HG03139 (cell line): ENCODE measurements around the gene LCN12.

Experiments
- ATAC-seq: cut with Tn5 transposase; IDR thresholded peaks from one replicate; pipeline ENCODE4 v1.9.1; 2021; ENCODE audit not compliant: unreplicated experiment

LCN12 gene

GRCh38 chr9:136926749-136927148 is 25.3 kb upstream of the LCN12 start:
- ATAC-seq: no peak

DNA sequence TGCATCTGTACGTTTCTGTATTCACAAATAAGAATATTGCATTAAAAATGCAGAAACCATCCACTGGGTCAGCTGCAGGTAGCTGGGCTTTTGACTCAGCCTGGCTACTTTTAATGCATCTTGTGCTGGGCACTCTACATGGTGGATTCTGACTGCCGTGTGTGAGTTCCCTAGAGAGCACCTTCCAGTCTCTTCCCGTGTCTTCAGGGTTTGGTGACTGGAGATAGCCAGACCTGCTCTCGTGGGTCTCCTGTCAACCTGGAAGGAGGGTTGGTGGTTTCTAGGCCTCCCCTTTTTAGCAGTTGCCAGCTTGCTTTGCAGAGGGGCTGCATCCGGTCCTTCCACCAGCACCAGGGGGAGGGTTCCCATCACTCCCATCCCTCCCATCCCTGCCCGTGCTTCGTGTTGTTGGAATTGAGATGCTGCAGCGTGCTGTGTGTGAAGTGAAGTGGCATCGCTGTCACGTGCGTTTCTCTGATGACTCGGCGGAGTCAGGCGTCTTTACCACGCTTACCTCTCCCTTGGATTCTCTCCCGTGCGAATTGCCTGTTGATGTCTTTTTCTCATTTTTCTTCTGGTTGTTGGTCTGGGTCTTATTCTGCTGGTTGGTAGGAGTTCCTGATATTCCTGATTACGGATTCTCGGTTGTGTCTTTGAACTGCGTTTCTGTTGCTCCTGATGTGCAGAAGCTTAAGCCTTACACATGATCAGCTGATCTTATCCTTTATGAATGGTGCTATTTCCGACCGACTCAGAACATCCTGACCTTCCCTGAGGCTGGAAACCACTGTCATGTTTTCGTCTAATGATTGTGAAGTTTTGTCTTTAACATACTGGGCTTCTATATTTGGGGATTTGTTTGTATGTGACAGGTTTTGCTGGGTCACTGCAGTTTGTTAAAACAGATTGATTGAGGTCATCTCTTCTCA is 24.5 kb upstream of the LCN12 start:
- ATAC-seq: no peak

GRCh38 chr9:136928591-136928990 is 23.5 kb upstream of the LCN12 start:
- ATAC-seq: no peak

- no peak for ATAC-seq
Observed at GRCh38 chr9:136930014-136930413, 22.1 kb upstream of the LCN12 start.

GRCh38 chr9:136931611-136932130 is 20.4 kb upstream of the LCN12 start:
- ATAC-seq: no peak

- ATAC-seq: no peak
Observed at GRCh38 chr9:136934277-136934676, 17.8 kb upstream of the LCN12 start.

GRCh38 chr9:136935651-136936050 is 16.4 kb upstream of the LCN12 start:
- ATAC-seq: no peak

DNA sequence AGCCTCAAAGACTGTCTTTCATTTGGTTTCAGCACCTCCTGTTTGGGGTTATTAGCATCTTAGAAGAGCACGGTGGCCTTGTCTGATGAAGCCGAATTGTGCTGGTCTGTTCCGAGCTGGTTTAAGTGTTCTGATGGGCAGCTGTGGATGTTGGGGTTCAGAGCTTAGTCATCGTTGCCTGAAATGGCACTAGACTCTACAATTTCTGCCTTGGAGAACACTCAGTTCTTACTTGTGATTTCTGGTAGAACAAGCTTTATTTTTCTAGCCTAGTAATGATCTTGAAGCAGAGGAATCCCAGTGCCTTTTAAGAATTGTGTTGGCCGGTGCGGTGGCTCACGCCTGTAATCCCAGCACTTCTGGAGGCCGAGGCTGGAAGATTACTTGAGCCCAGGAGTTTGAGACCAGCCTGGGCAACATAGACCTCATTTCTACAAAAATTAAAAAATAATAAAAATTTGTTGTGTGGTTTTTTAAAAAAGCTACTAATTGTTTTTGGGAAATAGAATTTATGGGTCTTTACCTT is 15.4 kb upstream of the LCN12 start:
- no peak for ATAC-seq

DNA sequence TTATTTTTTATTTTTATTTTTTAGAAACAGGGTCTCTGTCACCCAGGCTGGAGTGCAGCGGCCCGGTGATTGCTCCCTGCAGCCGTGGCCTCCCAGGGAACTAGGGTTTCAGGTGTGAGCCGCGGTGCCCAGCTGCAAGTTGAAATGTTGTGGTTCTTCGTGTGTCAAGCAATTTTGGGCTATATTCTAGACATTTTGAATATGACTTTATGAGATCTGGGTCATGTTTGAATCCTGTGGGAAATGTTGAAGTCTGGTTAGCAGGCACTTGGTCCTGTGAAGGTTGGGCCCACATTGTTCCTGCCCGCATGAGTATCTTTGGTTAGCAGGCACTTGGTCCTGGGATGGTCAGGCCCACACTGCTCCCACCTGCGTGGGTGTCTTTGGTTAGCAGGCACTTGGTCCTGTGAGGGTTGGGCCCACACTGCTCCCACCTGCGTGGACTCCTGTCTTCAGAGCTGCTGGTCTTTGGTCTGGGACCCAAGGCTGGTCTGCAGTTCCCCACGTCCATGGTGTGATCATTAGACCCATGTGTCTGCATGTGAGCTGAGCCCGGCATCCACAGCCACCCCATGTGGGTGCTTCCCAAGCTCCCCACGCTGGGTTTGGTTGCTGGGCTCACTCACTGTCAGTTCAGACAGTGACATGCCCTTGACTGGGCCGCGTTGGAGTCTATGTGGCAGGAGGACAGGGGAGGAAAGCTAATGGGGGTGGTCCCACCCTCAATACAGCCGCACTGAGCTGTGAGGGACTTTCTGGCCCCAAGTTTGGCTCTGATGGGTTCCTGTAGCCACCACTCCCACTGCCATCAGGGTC is 14.7 kb upstream of the LCN12 start:
- no peak for ATAC-seq

- ATAC-seq: no peak
Observed at GRCh38 chr9:136939431-136939995, 12.6 kb upstream of the LCN12 start.

DNA sequence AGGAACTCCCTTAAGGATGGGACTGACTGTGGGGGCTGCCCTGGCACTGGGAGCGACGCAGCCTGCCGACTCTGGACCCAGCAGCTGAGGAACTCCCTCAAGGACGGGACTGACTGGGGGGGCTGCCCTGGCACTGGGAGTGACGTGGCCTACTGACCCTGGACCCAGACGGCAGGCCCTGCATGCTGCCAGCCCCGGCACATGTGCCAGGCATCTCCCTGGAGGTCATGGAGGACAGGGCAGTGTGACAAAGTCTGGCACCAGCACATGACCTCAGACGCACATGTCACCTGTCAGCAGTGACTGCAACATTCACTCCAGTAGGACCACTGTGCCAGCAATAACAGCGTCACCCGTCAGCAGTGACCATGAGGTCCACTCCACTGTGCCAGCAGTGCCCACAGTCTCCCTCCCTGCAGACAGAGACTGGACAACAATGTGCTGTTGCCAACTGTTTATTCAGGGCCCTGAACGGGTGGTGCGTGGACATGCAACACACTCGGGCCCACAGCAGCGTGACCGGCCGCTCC is 12.0 kb upstream of the LCN12 start:
- no peak for ATAC-seq

- ATAC-seq: no peak
Observed at GRCh38 chr9:136940526-136941230, 11.4 kb upstream of the LCN12 start.

DNA sequence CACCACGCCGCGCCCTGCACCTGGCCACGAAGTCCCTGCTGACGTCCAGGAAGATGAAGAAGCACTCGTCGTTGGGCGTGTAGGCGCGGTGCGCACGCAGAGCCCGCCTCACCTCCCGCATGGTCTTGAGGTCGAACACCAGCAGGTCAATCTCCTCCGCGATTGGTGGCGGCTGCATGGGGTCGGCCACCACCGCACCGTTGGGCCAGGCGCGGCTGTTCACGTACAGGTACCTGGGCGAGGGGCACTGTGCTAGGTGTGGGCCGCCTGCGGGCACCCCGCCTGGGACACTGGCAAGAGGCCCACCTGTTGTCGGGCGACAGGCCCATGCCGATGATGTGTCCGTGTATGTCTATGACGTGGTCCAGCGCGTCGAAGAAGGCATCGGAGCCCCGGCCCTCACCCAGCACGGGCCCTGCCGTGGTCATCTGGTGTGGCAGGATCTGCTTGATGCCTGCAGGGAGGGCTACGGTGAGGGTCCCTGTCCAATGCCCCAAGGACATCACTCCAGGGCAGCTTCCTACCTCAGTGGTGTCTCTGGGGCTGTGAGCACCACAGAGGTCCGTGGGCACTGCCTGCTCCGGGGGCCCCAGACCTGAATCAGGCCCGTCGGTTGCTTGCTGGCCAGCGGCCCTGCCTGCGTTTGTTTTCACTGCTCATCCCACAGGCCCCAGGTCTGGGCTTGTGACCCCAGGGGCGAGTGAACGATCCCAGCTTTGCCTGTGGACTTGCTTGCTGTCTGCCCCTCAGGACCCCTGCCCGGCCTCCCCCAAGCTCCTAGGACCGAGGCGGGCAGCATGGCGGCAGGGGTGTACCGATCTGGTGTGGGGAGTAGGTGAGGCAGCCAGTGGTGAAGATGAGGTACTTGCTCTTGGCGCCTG is 10.6 kb upstream of the LCN12 start:
- no peak for ATAC-seq

DNA sequence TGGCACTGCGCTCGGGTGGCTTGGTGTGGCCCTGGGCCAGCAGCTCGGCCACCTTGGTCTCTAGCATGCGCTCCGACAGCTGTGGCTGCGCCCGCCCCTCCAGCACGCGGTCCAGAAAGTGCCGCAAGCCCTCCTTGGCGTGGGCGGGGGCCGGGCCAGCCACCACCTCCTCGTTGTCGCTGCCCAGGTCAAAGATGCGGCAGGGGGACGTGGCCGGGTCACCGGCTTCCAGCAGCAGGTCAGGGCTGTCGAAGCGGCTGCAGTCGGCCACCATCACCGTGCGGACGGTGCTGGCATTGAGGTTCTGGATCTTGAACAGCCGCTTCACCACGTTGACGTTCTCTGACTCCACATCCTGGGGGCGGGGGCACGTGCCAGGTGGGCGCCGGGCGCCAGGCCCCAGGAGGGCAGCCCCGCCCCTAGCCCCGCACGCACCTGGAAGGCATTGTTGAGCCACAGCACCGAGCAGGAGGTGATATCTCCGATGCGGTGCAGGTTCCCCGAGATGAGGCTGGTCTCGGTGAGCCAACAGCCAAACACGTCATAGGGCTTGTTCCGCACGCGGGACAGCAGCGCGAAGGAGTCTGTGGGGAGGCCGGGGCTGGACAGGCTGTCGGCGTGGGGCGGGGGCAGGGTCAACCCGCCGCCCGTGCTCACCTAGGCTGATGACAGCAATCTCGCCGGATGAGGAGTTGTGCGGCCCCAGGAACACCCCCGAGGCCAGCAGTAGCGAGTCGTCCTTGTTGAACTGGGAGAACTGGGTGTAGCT is 9.8 kb upstream of the LCN12 start:
- no peak for ATAC-seq

GRCh38 chr9:136942881-136943230 is 9.2 kb upstream of the LCN12 start:
- ATAC-seq: no peak

DNA sequence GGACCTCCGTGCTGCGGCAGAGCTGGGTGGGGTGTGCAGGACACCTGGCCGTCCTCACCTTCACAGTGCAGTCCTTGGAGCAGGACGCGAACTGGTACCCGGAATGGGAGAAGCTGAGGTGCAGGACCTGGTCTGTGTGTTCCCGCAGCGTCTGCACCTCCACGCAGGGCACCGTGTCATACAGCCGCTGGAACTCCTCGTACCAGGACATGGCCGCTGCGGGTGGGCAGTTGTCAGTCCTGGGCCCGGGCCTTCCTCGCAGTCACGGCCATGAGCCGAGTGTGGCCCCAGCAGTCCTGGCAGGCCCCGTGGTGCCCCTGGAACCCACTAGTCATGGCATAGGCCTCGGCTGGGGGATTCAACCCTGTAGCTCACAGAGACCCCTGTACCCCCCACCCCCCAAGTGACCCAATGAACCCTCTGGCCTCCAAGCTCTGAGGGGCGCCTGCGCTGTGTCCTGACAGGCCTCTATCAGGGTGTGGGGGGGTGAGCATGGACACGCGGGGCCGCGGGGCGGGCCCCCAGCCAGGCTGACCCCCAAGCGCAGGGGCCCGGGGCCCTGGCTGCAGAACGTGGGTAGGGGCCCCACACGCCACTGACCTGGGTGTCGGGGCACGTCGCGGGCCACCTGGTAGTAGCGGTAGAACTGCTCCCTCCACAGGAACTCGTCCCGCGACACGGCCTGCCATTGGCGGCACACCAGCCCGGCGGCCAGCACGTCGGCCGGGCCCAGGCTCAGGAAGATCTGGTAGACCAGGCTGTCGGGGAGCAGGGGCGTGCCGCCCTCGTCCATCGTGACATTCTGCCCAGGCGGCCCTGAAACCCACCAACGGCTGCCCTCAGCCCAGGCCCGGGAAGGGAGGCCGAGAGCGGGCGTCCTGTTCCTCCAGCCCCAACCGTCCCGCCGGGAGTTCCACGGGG is 8.5 kb upstream of the LCN12 start:
- peak; percentile 9 for ATAC-seq

DNA sequence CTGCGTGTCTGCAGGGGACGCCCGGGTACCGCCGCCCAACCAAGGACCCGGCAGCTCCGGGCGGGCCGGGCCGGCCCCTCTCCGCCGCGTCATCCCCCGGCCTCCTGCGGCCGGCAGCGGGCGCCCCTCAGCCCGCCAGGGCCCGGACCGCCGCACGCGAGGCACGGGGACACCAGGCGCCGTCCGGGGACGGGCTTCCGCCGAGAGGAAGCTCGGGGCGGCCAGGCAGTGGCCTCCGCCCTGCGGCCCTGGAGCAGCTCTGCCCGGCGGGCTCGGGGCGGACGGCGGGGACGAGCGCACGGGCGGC is 7.9 kb upstream of the LCN12 start:
- peak; percentile 25 for ATAC-seq
